Osteoblast (primary cell): Measurements from ENCODE around the gene CAPN5. TPM values are rescaled to one million over a fixed set of nuclear protein-coding genes. Genes with fewer than 3 reads are reported as not detected.

Source experiments
- DNase-seq: peaks from one replicate; pipeline ENCODE4 v3.0.0; 2011; ENCODE audit warnings: low spot score, mixed read lengths; ENCODE audit not compliant: insufficient read length; ENCODE audit errors: missing footprints
- H2AFZ ChIP-seq: 2 replicates; pipeline ENCODE4 v1.6.0; 2011; ENCODE audit warnings: mild to moderate bottlenecking, low read length
- H3K27ac ChIP-seq: 2 replicates; pipeline ENCODE4 v1.5.1; 2011; ENCODE audit warnings: mild to moderate bottlenecking, low read depth, low read length, moderate library complexity
- H3K27me3 ChIP-seq: 2 replicates; pipeline ENCODE4 v1.6.0; 2012; ENCODE audit warnings: mild to moderate bottlenecking, control low read depth, inconsistent platforms, low read length, moderate library complexity; ENCODE audit not compliant: insufficient read depth
- H3K36me3 ChIP-seq: 2 replicates; pipeline ENCODE4 v1.5.1; 2011; ENCODE audit warnings: mild to moderate bottlenecking, low read length, control low read depth, moderate library complexity; ENCODE audit not compliant: insufficient read depth
- H3K4me1 ChIP-seq: 2 replicates; pipeline ENCODE4 v1.5.1; 2011; ENCODE audit warnings: mild to moderate bottlenecking, low read length, control low read depth, moderate library complexity; ENCODE audit not compliant: insufficient read depth
- H3K4me2 ChIP-seq: 2 replicates; pipeline ENCODE4 v1.6.0; 2011; ENCODE audit warnings: mild to moderate bottlenecking, low read length; ENCODE audit not compliant: insufficient read depth
- H3K4me3 ChIP-seq: fragments of 200-600 bp; sonication (generic); 3 replicates; pipeline ENCODE4 v1.5.1; 2012; ENCODE audit warnings: mild to moderate bottlenecking, low read length, inconsistent platforms; ENCODE audit not compliant: insufficient read depth
- H3K79me2 ChIP-seq: 2 replicates; pipeline ENCODE4 v1.6.0; 2012; ENCODE audit warnings: mild to moderate bottlenecking, low read length, control low read depth, inconsistent platforms; ENCODE audit not compliant: insufficient read depth
- H3K9me3 ChIP-seq: 2 replicates; pipeline ENCODE4 v1.5.1; 2011; ENCODE audit warnings: low read depth, low read length, control low read depth
- H4K20me1 ChIP-seq: 2 replicates; pipeline ENCODE4 v1.6.0; 2012; ENCODE audit warnings: mild to moderate bottlenecking, low read length, control low read depth; ENCODE audit not compliant: insufficient read depth
- total RNA-seq: library from RNA; depleted of rRNA; stranded (reverse); fragments of >200 nt; gene quantifications from 2 replicates; pipeline ENCODE4 v1.2.3, GENCODE V29; 2012
- TF ChIP-seq, protein P1 (sequence below): IDR thresholded peaks from 2 replicates; pipeline ENCODE4 v1.5.1; 2011; ENCODE audit warnings: mild to moderate bottlenecking, low read depth, low read length, moderate library complexity; ENCODE audit errors: extremely low read depth

Gene CAPN5
- total RNA-seq, 1 donor, result 6.5 TPM

DNA sequence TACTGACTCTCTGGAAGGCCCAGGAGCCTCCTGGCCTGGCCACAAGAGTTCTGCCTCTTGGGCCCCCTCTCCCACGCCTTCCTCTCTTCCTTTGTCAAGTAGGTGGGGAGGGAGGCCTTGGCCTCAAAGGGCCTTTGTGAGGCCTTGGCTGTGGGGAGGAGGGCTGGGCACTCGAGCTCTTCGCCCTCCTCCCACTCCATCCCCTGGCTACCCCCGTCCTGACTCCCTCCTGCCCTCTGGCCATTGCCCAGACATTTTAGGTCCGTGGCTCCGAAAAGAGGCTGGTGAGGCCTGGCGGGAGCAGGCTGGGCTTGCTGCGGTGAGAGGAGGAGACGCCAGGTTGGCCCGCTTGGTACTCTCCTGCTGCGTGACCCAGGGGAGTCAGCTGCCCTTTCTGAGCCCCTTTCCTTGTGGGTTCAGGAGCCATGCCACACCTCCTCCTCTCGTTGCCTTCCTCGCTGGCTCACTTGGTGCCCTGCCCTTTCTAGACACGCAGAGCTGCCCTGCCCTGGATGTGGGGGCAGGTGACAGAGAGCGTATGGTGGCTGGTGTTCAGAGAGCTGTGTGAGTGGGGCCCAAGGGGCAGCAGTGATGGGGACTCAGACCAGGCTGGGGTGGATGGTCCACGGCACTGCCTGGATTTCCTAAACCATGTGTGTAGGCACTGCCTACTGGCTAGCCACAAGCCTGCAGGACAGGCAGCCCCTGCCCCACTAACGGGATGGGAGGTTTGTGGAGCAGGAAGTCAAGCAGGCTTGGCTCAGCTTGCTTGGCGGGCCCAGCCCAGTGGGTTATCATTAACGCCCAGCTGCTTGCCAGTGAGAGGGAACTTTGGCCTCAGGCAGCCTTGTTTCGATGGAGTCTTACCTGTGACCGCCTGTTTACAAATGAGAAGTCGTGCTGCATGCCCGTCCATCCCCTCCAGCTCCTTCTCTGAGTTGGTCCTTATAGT, 20.0 kb downstream of the CAPN5 start:
- Histone ChIP-seq H3K27ac (no peak overlapping the region), H3K27me3 (no peaks in the 10 kb centered on the region), H3K9me3 (no peaks in the 10 kb centered on the region), H3K4me2 (no peak overlapping the region), H3K4me1 (peaks cover 10% of the 10 kb centered on the region), H4K20me1 (peaks cover 14% of the 10 kb centered on the region), H2AFZ (no peak overlapping the region), H3K79me2 (peaks cover 16% of the 10 kb centered on the region), H3K4me3 (no peak overlapping the region), H3K36me3 (no peaks in the 10 kb centered on the region)
- DNase-seq, result peak; percentile 54
- TF ChIP-seq, protein P1, sequence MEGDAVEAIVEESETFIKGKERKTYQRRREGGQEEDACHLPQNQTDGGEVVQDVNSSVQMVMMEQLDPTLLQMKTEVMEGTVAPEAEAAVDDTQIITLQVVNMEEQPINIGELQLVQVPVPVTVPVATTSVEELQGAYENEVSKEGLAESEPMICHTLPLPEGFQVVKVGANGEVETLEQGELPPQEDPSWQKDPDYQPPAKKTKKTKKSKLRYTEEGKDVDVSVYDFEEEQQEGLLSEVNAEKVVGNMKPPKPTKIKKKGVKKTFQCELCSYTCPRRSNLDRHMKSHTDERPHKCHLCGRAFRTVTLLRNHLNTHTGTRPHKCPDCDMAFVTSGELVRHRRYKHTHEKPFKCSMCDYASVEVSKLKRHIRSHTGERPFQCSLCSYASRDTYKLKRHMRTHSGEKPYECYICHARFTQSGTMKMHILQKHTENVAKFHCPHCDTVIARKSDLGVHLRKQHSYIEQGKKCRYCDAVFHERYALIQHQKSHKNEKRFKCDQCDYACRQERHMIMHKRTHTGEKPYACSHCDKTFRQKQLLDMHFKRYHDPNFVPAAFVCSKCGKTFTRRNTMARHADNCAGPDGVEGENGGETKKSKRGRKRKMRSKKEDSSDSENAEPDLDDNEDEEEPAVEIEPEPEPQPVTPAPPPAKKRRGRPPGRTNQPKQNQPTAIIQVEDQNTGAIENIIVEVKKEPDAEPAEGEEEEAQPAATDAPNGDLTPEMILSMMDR, result no peak

DNA sequence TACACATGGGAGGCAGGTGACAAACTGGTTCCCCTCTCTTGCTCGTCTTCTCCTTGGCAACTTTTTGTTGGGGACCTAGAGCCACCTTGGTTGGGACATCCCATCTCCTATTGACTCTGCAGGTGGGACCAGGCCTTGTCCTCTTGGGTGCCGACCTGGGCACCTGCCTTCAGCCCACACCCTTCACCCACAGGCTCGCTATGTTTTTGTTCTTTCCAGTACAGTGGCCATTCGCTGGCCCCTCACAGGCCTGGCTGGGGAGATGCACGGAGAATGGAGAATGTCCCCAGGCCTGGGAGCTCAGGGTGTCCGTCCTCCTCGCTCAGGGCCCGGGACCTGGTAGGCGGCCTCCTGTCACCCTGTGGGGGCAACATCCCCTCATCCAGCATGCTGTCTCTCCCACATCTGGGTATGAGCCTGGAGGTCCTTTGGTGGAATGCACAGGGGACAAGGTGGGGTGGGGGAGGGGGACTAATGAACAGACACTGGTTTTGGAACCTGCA, 21.0 kb downstream of the CAPN5 start:
- peak; percentile 32 for DNase-seq
- Histone ChIP-seq H3K4me2 (no peak overlapping the region), H3K9me3 (no peaks in the 10 kb centered on the region), H3K27me3 (no peaks in the 10 kb centered on the region), H3K79me2 (peaks cover 7% of the 10 kb centered on the region), H3K27ac (no peak overlapping the region), H4K20me1 (peaks cover 14% of the 10 kb centered on the region), H3K4me1 (peaks cover 3% of the 10 kb centered on the region), H3K4me3 (no peak overlapping the region), H2AFZ (no peak overlapping the region), H3K36me3 (no peaks in the 10 kb centered on the region)
- TF ChIP-seq, protein P1, result no peak

DNA sequence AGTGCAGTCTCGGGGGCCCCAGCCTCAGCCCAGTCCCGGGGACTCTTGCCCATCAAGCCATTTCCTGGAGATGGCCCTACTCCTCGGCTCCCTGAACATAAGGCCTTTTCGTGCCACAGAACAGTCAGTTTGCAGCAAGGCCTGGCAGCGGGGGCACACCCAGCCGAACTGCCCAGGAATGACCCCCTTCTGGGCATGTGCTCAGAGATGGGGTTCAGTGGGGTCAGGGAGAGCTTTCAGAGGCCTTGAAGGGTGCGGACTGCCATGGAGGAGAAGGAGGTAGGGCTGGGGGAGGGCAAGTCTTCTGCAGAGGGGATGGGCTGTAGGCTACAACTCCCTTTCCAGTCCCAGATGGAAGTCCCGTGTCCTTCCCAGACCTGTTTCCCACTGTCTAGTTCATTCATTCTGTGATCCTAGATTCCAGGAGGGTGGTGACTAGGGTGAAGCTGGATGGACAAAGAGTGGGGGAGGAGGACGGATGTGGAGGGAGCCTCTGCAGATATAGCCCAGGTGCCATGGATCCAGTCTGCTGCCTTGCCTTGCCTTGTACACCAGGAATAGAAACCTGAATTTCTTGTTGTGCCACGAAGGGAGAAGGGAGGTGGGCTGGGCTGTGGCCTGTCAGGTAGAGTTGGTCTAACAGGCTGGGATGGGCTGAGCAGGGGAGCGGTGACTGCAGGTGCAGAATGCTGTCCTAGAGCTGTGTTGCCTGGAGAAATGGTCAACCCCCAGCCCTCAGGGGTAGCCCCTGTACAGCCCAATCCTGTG, 21.6 kb downstream of the CAPN5 start:
- Histone ChIP-seq H3K4me2 (no peak overlapping the region), H3K9me3 (no peaks in the 10 kb centered on the region), H3K4me3 (no peak overlapping the region), H4K20me1 (peaks cover 14% of the 10 kb centered on the region), H3K4me1 (no peaks in the 10 kb centered on the region), H3K27ac (no peak overlapping the region), H2AFZ (no peak overlapping the region), H3K36me3 (no peaks in the 10 kb centered on the region), H3K27me3 (no peaks in the 10 kb centered on the region), H3K79me2 (peaks cover 2% of the 10 kb centered on the region)
- TF ChIP-seq, protein P1, result no peak
- peak; percentile 90 for DNase-seq
